Mucosa of descending colon (tissue), 3 donors: ENCODE measurements around the gene LRRK1. TPM values are rescaled to one million over a fixed set of nuclear protein-coding genes. Genes with fewer than 3 reads are reported as not detected.

Source experiments
- ATAC-seq: fragments of 200-7000 bp; cut with Tn5 transposase; one replicate; pipeline ENCODE4 v1.9.1; 2020; ENCODE audit warnings: mild to moderate bottlenecking, moderate library complexity
- DNase-seq, 3 donors: peaks; one replicate each; pipeline ENCODE4 v3.0.0-alpha.2; 2020
- H3K36me3 ChIP-seq: fragments of 200-600 bp; one replicate; pipeline ENCODE4 v1.8.0; 2021; ENCODE audit warnings: low read depth, mild to moderate bottlenecking
- H3K4me1 ChIP-seq: fragments of 200-600 bp; one replicate; pipeline ENCODE4 v1.8.0; 2021; ENCODE audit warnings: low read depth, mild to moderate bottlenecking
- H3K4me3 ChIP-seq: fragments of 200-600 bp; one replicate; pipeline ENCODE4 v1.8.0; 2021; ENCODE audit warnings: mild to moderate bottlenecking
- H3K9me3 ChIP-seq: fragments of 200-600 bp; one replicate; pipeline ENCODE4 v1.8.0; 2021; ENCODE audit warnings: mild to moderate bottlenecking
- intact Hi-C, 2 donors: fragments of 100-400 bp; cut with DNase I in 1 of 2; cut with micrococcal nuclease in 1 of 2; formaldehyde crosslinking; loops; one replicate each; pipeline versions ENCODE4 v1.11.0 to v1.11.1; 2022; cut with DNase I, micrococcal nuclease
- total RNA-seq, 3 donors: library from RNA; stranded (reverse); fragmentation: NEBNext Ultra II Directional in 2 of 3; extraction: Animal tissue kit (Norgen Biotek cat#: 25700) in 2 of 3; gene quantifications; one replicate each; pipeline versions ENCODE4 v1.2.1 to v1.2.4, GENCODE V29; 2021 to 2023
- TF ChIP-seq, protein P1 (sequence below): fragments of 200-600 bp; IDR thresholded peaks from one replicate; pipeline ENCODE4 v1.8.0; 2022; ENCODE audit warnings: antibody characterized with exemption, mild to moderate bottlenecking
- donor health status: DM: no; HTN: no; CAD: no; lungs with moderate emphysema.
- donor health status: DM: no; HTN: no; CAD: no.
- donor health status: DM: no; HTN: yes; CAD: no.

Gene LRRK1
- total RNA-seq, 3 donors from 2014 or later, result 43.7 to 60.1 (median 50.6) TPM

DNA sequence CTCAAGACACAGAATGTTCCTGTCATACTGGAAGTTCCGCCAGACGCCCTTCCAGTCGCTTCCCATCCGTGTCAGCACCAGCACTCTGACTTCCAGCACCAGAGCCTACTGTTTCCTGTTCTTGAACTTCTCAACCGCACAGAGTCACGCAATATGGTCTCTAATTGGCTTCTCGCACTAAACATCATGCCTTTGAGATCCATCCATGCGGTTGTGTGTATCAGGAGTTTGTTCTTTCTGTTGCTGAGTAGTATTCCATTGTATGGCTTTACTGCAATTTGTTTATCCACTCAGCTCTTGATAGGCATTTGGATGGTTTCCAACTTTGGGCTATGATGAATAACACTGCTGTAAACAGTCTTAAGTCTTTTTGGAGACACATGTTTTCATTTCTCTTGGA is 112.1 kb downstream of the LRRK1 start:
- H3K36me3 ChIP-seq, result no peaks in the 10 kb centered on the region
- intact Hi-C loops, result no loop called here

DNA sequence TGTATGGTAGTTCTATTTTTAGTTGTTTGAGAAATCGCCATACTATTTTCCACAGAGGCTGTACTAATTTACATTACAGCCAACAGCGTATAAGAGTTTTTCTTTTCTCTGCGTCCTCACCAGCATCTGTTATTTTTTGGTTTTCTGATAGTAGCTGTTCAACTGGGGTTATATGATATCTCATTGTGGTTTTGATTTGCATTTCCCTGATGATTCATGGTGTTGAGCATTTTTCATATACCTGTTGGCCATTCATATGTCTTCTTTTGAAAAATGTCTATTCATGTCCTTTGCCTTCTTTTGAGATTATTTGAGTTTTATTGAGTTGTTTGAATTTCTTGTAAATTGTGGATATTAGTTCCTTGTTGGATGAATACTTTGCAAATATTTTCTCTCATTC is 114.6 kb downstream of the LRRK1 start:
- intact Hi-C loops, result no loop called here
- no peak for DNase-seq
- H3K4me3 ChIP-seq, result no peak overlapping the region
- no peaks in the 10 kb centered on the region for H3K9me3 ChIP-seq
- TF ChIP-seq, protein P1, sequence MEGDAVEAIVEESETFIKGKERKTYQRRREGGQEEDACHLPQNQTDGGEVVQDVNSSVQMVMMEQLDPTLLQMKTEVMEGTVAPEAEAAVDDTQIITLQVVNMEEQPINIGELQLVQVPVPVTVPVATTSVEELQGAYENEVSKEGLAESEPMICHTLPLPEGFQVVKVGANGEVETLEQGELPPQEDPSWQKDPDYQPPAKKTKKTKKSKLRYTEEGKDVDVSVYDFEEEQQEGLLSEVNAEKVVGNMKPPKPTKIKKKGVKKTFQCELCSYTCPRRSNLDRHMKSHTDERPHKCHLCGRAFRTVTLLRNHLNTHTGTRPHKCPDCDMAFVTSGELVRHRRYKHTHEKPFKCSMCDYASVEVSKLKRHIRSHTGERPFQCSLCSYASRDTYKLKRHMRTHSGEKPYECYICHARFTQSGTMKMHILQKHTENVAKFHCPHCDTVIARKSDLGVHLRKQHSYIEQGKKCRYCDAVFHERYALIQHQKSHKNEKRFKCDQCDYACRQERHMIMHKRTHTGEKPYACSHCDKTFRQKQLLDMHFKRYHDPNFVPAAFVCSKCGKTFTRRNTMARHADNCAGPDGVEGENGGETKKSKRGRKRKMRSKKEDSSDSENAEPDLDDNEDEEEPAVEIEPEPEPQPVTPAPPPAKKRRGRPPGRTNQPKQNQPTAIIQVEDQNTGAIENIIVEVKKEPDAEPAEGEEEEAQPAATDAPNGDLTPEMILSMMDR, result no peak
- no peaks in the 10 kb centered on the region for H3K4me1 ChIP-seq
- ATAC-seq, result no peak
- no peaks in the 10 kb centered on the region for H3K36me3 ChIP-seq

More for the DNA sequence above, 112.1 kb downstream of the LRRK1 start:
- no peak for ATAC-seq
- peak in 1 of 3 donors; percentile 20 for DNase-seq
- TF ChIP-seq, protein P1, result no peak
- Histone ChIP-seq H3K4me3 (no peak overlapping the region), H3K4me1 (no peaks in the 10 kb centered on the region), H3K9me3 (no peaks in the 10 kb centered on the region)

DNA sequence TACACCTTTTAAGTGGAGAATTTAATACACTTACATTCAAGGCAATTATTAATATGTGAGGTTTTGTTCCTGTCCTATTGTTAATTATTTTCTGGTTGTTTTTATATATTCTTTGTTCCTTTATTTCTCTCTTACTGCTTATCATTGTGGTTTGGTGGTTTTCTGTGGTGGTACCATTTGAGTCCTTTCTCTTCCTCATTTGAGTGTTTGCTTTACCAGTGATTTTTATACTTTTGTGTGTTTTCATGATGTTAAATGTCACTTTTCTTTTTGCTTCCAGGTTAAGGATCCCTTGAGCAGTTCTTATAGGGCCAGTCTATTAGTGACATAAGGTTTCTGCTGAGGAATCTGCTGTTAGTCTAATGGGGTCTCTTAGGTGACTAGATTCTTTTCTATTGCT is 116.5 kb downstream of the LRRK1 start:
- TF ChIP-seq, protein P1, result no peak
- intact Hi-C loops, result no loop called here
- Histone ChIP-seq H3K9me3 (no peaks in the 10 kb centered on the region), H3K4me1 (no peaks in the 10 kb centered on the region), H3K4me3 (no peak overlapping the region), H3K36me3 (no peaks in the 10 kb centered on the region)
- DNase-seq (no peak), ATAC-seq (no peak)

DNA sequence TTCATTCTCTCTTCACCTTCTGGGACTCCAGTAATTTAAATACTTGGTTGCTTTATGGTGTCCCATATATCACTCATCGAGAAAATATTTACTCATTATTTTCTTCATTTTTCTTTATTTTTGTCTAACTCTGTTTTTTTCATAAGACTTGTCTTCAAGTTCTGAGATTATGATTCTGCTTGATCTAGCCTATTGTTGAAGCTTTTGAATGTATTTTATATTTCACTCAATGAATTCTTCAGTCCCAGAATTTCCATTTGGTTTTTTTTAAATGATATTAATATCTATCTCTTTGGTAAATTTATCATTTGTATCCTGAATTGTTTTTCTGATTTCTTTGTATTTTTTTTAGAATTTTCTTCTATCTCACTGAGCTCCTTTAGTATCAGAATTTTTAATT is 117.0 kb downstream of the LRRK1 start:
- no peak for ATAC-seq

DNA sequence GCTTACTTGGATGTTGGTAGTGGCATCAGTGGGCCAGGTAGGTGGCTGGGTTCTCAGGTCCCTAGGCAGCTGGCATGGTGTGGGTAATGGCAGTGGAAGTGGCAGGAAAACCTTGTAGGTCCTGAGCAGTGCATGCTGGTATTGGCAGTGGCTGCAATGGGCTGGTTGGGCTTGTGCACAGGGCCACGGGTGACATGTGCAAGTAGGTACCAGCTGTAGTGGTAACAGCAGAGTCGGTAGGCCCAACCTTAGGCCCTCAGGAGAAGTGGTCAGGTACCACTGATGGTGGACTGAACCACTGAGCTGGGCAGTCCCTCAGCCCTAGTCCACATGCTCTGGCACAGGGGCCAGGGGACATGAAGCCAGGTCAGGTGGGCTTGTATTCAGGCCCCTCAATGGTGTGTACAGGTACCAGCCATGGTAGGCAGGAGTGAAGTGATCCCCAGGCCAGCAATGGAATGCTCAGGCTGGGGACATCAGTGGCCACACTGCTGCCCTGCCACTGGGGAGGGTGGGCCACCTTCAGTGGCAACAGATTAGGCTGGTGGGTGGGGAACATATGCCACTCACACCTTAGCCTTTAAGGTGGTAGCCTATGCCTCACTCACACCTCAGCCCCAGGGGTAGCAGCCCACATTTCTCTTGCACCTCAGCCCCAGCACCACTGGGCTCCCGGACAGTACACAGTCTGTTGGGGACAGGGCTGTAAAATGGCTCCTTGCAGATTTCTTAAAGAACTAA is 118.1 kb downstream of the LRRK1 start:
- no peaks in the 10 kb centered on the region for H3K36me3 ChIP-seq
- TF ChIP-seq, protein P1, result no peak
- no peaks in the 10 kb centered on the region for H3K4me1 ChIP-seq
- DNase-seq (no peak), ATAC-seq (no peak)
- H3K4me3 ChIP-seq, result no peak overlapping the region
- intact Hi-C loops, result no loop called here
- H3K9me3 ChIP-seq, result no peaks in the 10 kb centered on the region

More for the DNA sequence above, 117.0 kb downstream of the LRRK1 start:
- DNase-seq, result no peak
- no peak overlapping the region for H3K4me3 ChIP-seq
- H3K4me1 ChIP-seq, result no peaks in the 10 kb centered on the region
- no peaks in the 10 kb centered on the region for H3K36me3 ChIP-seq
- H3K9me3 ChIP-seq, result no peaks in the 10 kb centered on the region
- TF ChIP-seq, protein P1, result no peak
- intact Hi-C loops, result no loop called here
